Smooth muscle cell (in vitro differentiated cells): ENCODE data around the gene WFS1. TPM values are rescaled to one million over a fixed set of nuclear protein-coding genes. Genes with fewer than 3 reads are reported as not detected.

Source experiments
- DNase-seq: peaks from one replicate; lab custom pipeline; 2025; ENCODE audit not compliant: unreplicated experiment; lab: John Stamatoyannopoulos, UW
- H2AFZ ChIP-seq: fragments of 200-600 bp; sonication (generic); 2 replicates; pipeline ENCODE4 v1.6.0; 2016; ENCODE audit warnings: antibody characterized with exemption, low read depth, mild to moderate bottlenecking
- H3F3A ChIP-seq: fragments of 200-600 bp; sonication (generic); 2 replicates; pipeline ENCODE4 v1.6.0; 2017; ENCODE audit warnings: antibody characterized with exemption, low read depth
- H3K27ac ChIP-seq: fragments of 200-600 bp; sonication (generic); 2 replicates; pipeline ENCODE4 v1.5.1; 2016; ENCODE audit warnings: low read depth, mild to moderate bottlenecking
- H3K27me3 ChIP-seq: fragments of 200-600 bp; sonication (generic); 2 replicates; pipeline ENCODE4 v1.6.1; 2016; ENCODE audit warnings: low read depth, mild to moderate bottlenecking
- H3K36me3 ChIP-seq: fragments of 200-600 bp; sonication (generic); 2 replicates; pipeline ENCODE4 v1.5.1; 2016; ENCODE audit warnings: low read depth
- H3K4me1 ChIP-seq: fragments of 200-600 bp; sonication (generic); 2 replicates; pipeline ENCODE4 v1.5.1; 2016; ENCODE audit warnings: low read depth
- H3K4me2 ChIP-seq: fragments of 200-600 bp; sonication (generic); 2 replicates; pipeline ENCODE4 v1.6.0; 2016; ENCODE audit warnings: mild to moderate bottlenecking
- H3K4me3 ChIP-seq: fragments of 200-600 bp; sonication (generic); 2 replicates; pipeline ENCODE4 v1.5.1; 2016; ENCODE audit warnings: mild to moderate bottlenecking
- H3K79me2 ChIP-seq: fragments of 200-600 bp; sonication (generic); 2 replicates; pipeline ENCODE4 v1.6.0; 2016; ENCODE audit warnings: low read depth, mild to moderate bottlenecking
- H3K9ac ChIP-seq: fragments of 200-600 bp; sonication (generic); 2 replicates; pipeline ENCODE4 v1.6.0; 2016; ENCODE audit warnings: low read depth
- H3K9me3 ChIP-seq: fragments of 200-600 bp; sonication (generic); replicated peaks from 2 replicates; pipeline ENCODE4 v1.5.1; 2016; ENCODE audit warnings: low read depth
- H4K20me1 ChIP-seq: fragments of 200-600 bp; sonication (generic); 2 replicates; pipeline ENCODE4 v1.6.0; 2016; ENCODE audit warnings: low read depth
- CTCF ChIP-seq: fragments of 200-600 bp; sonication (generic); IDR thresholded peaks from 2 replicates; pipeline ENCODE4 v1.5.1; 2017; ENCODE audit warnings: borderline replicate concordance, mild to moderate bottlenecking, antibody characterized with exemption; ENCODE audit not compliant: insufficient read depth, poor library complexity, severe bottlenecking
- WGBS: methylation state at CpG from one replicate; pipeline ENCODE4 v1.1.7; 2016; ENCODE audit warnings: low lambda C conversion rate; 5-methylcytosine and 5-hydroxymethylcytosine counted together
- polyA plus RNA-seq: library from polyadenylated mRNA; unstranded; fragments of >200 nt; fragmentation: Nextera tagmentation; extraction: Ambion mirVana; gene quantifications from 2 replicates; pipeline ENCODE4 v1.2.1, GENCODE V29; 2016
- total RNA-seq: library from RNA; depleted of rRNA; stranded (reverse); fragments of >200 nt; gene quantifications from 2 replicates; pipeline ENCODE4 v1.2.3, GENCODE V29; 2014

WFS1 gene
- total and polyA plus RNA-seq, 2 experiments from 2014 or later, result 28.6 to 30.2 TPM

GRCh38 chr4:6222761-6223292 is 46.8 kb upstream of the WFS1 start:
- Histone ChIP-seq H3K4me3 (no peak overlapping the region), H3K4me2 (no peak overlapping the region), H3K4me1 (no peaks in the 10 kb centered on the region), H3K27ac (no peak overlapping the region), H3K9ac (no peak overlapping the region), H3K79me2 (no peaks in the 10 kb centered on the region), H2AFZ (no peak overlapping the region), H3F3A (no peaks in the 10 kb centered on the region), H3K36me3 (no peaks in the 10 kb centered on the region), H4K20me1 (no peaks in the 10 kb centered on the region), H3K27me3 (peaks cover 58% of the 10 kb centered on the region), H3K9me3 (no peaks in the 10 kb centered on the region)
- DNase-seq, result no peak
- no peak for TF ChIP-seq CTCF
- WGBS, result 59% methylated on average over 10 of the region's 10 CpGs

GRCh38 chr4:6224735-6225134 is 44.9 kb upstream of the WFS1 start:
- Histone ChIP-seq H4K20me1 (no peaks in the 10 kb centered on the region), H3K4me1 (no peaks in the 10 kb centered on the region), H3F3A (no peaks in the 10 kb centered on the region), H3K27me3 (peaks cover 39% of the 10 kb centered on the region), H3K4me3 (no peak overlapping the region), H3K4me2 (no peak overlapping the region), H3K9ac (no peak overlapping the region), H3K27ac (no peak overlapping the region), H2AFZ (no peak overlapping the region), H3K36me3 (no peaks in the 10 kb centered on the region), H3K9me3 (no peaks in the 10 kb centered on the region), H3K79me2 (no peaks in the 10 kb centered on the region)
- WGBS, result 75% methylated on average over 3 of the region's 3 CpGs
- DNase-seq, result no peak
- no peak for TF ChIP-seq CTCF

- Histone ChIP-seq H3K79me2 (no peaks in the 10 kb centered on the region), H3K9me3 (no peaks in the 10 kb centered on the region), H3K9ac (no peak overlapping the region), H3K27ac (no peak overlapping the region), H3K4me1 (no peaks in the 10 kb centered on the region), H3K27me3 (peaks cover 33% of the 10 kb centered on the region), H3K4me2 (no peak overlapping the region), H3F3A (no peaks in the 10 kb centered on the region), H3K4me3 (no peak overlapping the region), H3K36me3 (no peaks in the 10 kb centered on the region), H4K20me1 (no peaks in the 10 kb centered on the region), H2AFZ (no peak overlapping the region)
- no peak for DNase-seq
- WGBS, result 48% methylated on average over 7 of the region's 7 CpGs
- TF ChIP-seq CTCF, result no peak
Observed at GRCh38 chr4:6225469-6225868, 44.2 kb upstream of the WFS1 start.

GRCh38 chr4:6226506-6226905 is 43.1 kb upstream of the WFS1 start:
- 91% methylated on average over 7 of the region's 7 CpGs for WGBS
- no peaks in the 10 kb centered on the region for H3K79me2 ChIP-seq

More at GRCh38 chr4:6226506-6226905, 43.1 kb upstream of the WFS1 start:
- no peak overlapping the region for H2AFZ ChIP-seq
- no peak for DNase-seq
- no peak for TF ChIP-seq CTCF
- H3K27me3 ChIP-seq, result peaks cover 23% of the 10 kb centered on the region
- H3F3A ChIP-seq, result no peaks in the 10 kb centered on the region
- no peaks in the 10 kb centered on the region for H3K4me1 ChIP-seq
- H3K9ac ChIP-seq, result no peak overlapping the region
- H3K27ac ChIP-seq, result no peak overlapping the region
- no peaks in the 10 kb centered on the region for H4K20me1 ChIP-seq
- H3K4me3 ChIP-seq, result no peak overlapping the region
- no peaks in the 10 kb centered on the region for H3K36me3 ChIP-seq
- no peaks in the 10 kb centered on the region for H3K9me3 ChIP-seq
- H3K4me2 ChIP-seq, result no peak overlapping the region
